SK-N-SH treated with all-trans-retinoic acid at 6 μM for 48 hours (cell line): Measurements from ENCODE around the gene SFTPD.

Source experiments
- ATAC-seq: fragments of 200-7000 bp; cut with Tn5 transposase; 3 replicates; pipeline ENCODE4 v1.9.1; 2020; ENCODE audit warnings: mild to moderate bottlenecking, moderate library complexity
- ARNTL ChIP-seq: fragments of 450-650 bp; formaldehyde crosslinking; IDR thresholded peaks from 2 replicates; pipeline ENCODE4 v1.5.0; 2020; ENCODE audit warnings: low read depth, mild to moderate bottlenecking, moderate library complexity, borderline replicate concordance
- BACH2 ChIP-seq: fragments of 250-450 bp; sonication (Bioruptor Pico); IDR thresholded peaks from 2 replicates; pipeline ENCODE4 v1.9.0; 2021; ENCODE audit warnings: mild to moderate bottlenecking, borderline replicate concordance
- CREB5 ChIP-seq: fragments of 250-450 bp; sonication (Bioruptor Pico); IDR thresholded peaks from 2 replicates; pipeline ENCODE4 v1.5.1; 2020; ENCODE audit warnings: low read depth, mild to moderate bottlenecking, moderate library complexity
- CSDC2 ChIP-seq: fragments of 250-450 bp; sonication (Bioruptor Pico); IDR thresholded peaks from 2 replicates; pipeline ENCODE4 v1.5.0; 2020; ENCODE audit warnings: mild to moderate bottlenecking, moderate library complexity
- CSRNP3 ChIP-seq: fragments of 250-450 bp; sonication (Bioruptor Pico); IDR thresholded peaks from 2 replicates; pipeline ENCODE4 v1.5.1; 2021; ENCODE audit warnings: mild to moderate bottlenecking, moderate library complexity
- ESRRG ChIP-seq: fragments of 250-450 bp; sonication (Bioruptor Pico); IDR thresholded peaks from 2 replicates; pipeline ENCODE4 v1.6.1; 2021; ENCODE audit warnings: mild to moderate bottlenecking
- GLIS3 ChIP-seq: fragments of 250-450 bp; sonication (Bioruptor Pico); IDR thresholded peaks from 2 replicates; pipeline ENCODE4 v1.5.0; 2020; ENCODE audit warnings: mild to moderate bottlenecking, moderate library complexity
- ISL1 ChIP-seq: fragments of 250-450 bp; sonication (Bioruptor Pico); IDR thresholded peaks from 2 replicates; pipeline ENCODE4 v2.1.2; 2022; ENCODE audit warnings: mild to moderate bottlenecking, moderate library complexity
- OSR1 ChIP-seq: fragments of 250-450 bp; sonication (Bioruptor Pico); IDR thresholded peaks from 2 replicates; pipeline ENCODE4 v1.8.0; 2022; ENCODE audit warnings: moderate library complexity, mild to moderate bottlenecking, inconsistent platforms
- POU6F1 ChIP-seq: fragments of 250-450 bp; sonication (Bioruptor Pico); IDR thresholded peaks from 2 replicates; pipeline ENCODE4 v1.8.0; 2021; ENCODE audit warnings: low read depth, mild to moderate bottlenecking, moderate library complexity, borderline replicate concordance
- PPARA ChIP-seq: fragments of 250-450 bp; sonication (Bioruptor Pico); IDR thresholded peaks from 2 replicates; pipeline ENCODE4 v1.5.0; 2020; ENCODE audit warnings: mild to moderate bottlenecking, borderline replicate concordance
- SNAI2 ChIP-seq: fragments of 250-450 bp; sonication (Bioruptor Pico); IDR thresholded peaks from 2 replicates; pipeline ENCODE4 v1.5.0; 2020; ENCODE audit warnings: mild to moderate bottlenecking, moderate library complexity
- TCF4 ChIP-seq: fragments of 250-450 bp; sonication (Bioruptor Pico); IDR thresholded peaks from 2 replicates; pipeline ENCODE4 v1.8.0; 2021; ENCODE audit warnings: mild to moderate bottlenecking, moderate library complexity, borderline replicate concordance
- TOX ChIP-seq: fragments of 250-450 bp; sonication (Bioruptor Pico); IDR thresholded peaks from 2 replicates; pipeline ENCODE4 v1.8.0; 2021; ENCODE audit warnings: mild to moderate bottlenecking, moderate library complexity, borderline replicate concordance
- TSHZ2 ChIP-seq: fragments of 250-450 bp; sonication (Bioruptor Pico); IDR thresholded peaks from 2 replicates; pipeline ENCODE4 v1.5.0; 2020; ENCODE audit warnings: mild to moderate bottlenecking, moderate library complexity
- ZC3H10 ChIP-seq: fragments of 250-450 bp; sonication (Bioruptor Pico); IDR thresholded peaks from 2 replicates; pipeline ENCODE4 v1.5.1; 2021; ENCODE audit warnings: mild to moderate bottlenecking, moderate library complexity
- ZFP3 ChIP-seq: fragments of 250-450 bp; sonication (Bioruptor Pico); IDR thresholded peaks from 2 replicates; pipeline ENCODE4 v1.5.0; 2020; ENCODE audit warnings: mild to moderate bottlenecking, moderate library complexity
- ZFP30 ChIP-seq: fragments of 450-650 bp; formaldehyde crosslinking; IDR thresholded peaks from 2 replicates; pipeline ENCODE4 v1.5.0; 2022; ENCODE audit warnings: mild to moderate bottlenecking, moderate library complexity
- ZNF565 ChIP-seq: fragments of 450-650 bp; formaldehyde crosslinking; conservative IDR thresholded peaks from 2 replicates; pipeline ENCODE4 v1.5.0; 2020; ENCODE audit warnings: low read depth, mild to moderate bottlenecking, moderate library complexity
- ZNF70 ChIP-seq: fragments of 450-650 bp; formaldehyde crosslinking; IDR thresholded peaks from 2 replicates; pipeline ENCODE4 v1.5.0; 2020; ENCODE audit warnings: mild to moderate bottlenecking, moderate library complexity
- ZNF8 ChIP-seq: fragments of 450-650 bp; formaldehyde crosslinking; IDR thresholded peaks from 2 replicates; pipeline ENCODE4 v1.5.0; 2020; ENCODE audit warnings: mild to moderate bottlenecking, moderate library complexity

Gene SFTPD

GRCh38 chr10:79942261-79943185, 6.4 kb downstream of the SFTPD start:
- no peak for ATAC-seq
- TF ChIP-seq ZNF8, result no peak
- no peak for TF ChIP-seq TOX
- TF ChIP-seq ZFP30 (CRISPR knock-in tag), result no peak

GRCh38 chr10:79941585-79942210, 7.2 kb downstream of the SFTPD start:
- no peak for ATAC-seq
- TF ChIP-seq ISL1 (CRISPR knock-in tag), result no peak
- TF ChIP-seq TCF4 (CRISPR knock-in tag), result no peak
- TF ChIP-seq ZC3H10 (CRISPR knock-in tag), result no peak
- no peak for TF ChIP-seq ZNF565 (CRISPR knock-in tag)
- no peak for TF ChIP-seq CSRNP3
- no peak for TF ChIP-seq ZNF70
- no peak for TF ChIP-seq SNAI2 (CRISPR knock-in tag)
- TF ChIP-seq ESRRG (CRISPR knock-in tag), result no peak
- TF ChIP-seq OSR1 (CRISPR knock-in tag), result no peak
- no peak for TF ChIP-seq TOX
- no peak for TF ChIP-seq ZFP3 (CRISPR knock-in tag)
- TF ChIP-seq PPARA (CRISPR knock-in tag), result no peak
- no peak for TF ChIP-seq POU6F1
- no peak for TF ChIP-seq CREB5 (CRISPR knock-in tag)
- TF ChIP-seq ZNF8, result no peak
- TF ChIP-seq ZFP30 (CRISPR knock-in tag), result no peak
- TF ChIP-seq ARNTL, result no peak
- no peak for TF ChIP-seq TSHZ2 (CRISPR knock-in tag)
- no peak for TF ChIP-seq CSDC2 (CRISPR knock-in tag)
- no peak for TF ChIP-seq BACH2

- TF ChIP-seq CSRNP3, result no peak
- no peak for TF ChIP-seq GLIS3 (CRISPR knock-in tag)
- no peak for TF ChIP-seq ZFP30 (CRISPR knock-in tag)
- TF ChIP-seq ARNTL, result no peak
- TF ChIP-seq ZC3H10 (CRISPR knock-in tag), result no peak
- TF ChIP-seq CREB5 (CRISPR knock-in tag), result no peak
- TF ChIP-seq PPARA (CRISPR knock-in tag), result no peak
- no peak for TF ChIP-seq ESRRG (CRISPR knock-in tag)
- no peak for TF ChIP-seq ZFP3 (CRISPR knock-in tag)
- no peak for TF ChIP-seq ZNF565 (CRISPR knock-in tag)
- TF ChIP-seq POU6F1, result no peak
- TF ChIP-seq ZNF70, result no peak
- TF ChIP-seq OSR1 (CRISPR knock-in tag), result no peak
- no peak for TF ChIP-seq BACH2
- ATAC-seq, result no peak
Observed at GRCh38 chr10:79941146-79941545, 7.8 kb downstream of the SFTPD start.
